Neural cell (in vitro differentiated cells): Measurements from ENCODE around the gene MAMLD1. TPM values are rescaled to one million over a fixed set of nuclear protein-coding genes. Genes with fewer than 3 reads are reported as not detected.

Experiments used
- H2AFZ ChIP-seq: fragments of 200-600, 300-800 bp; sonication (generic), shearing (Covaris generic); 2 replicates; pipeline ENCODE4 v1.6.0; 2014; ENCODE audit warnings: low read depth, mild to moderate bottlenecking, antibody characterized with exemption, low read length, moderate library complexity
- H3F3A ChIP-seq: fragments of 200-600 bp; shearing (Covaris generic); 2 replicates; pipeline ENCODE4 v1.6.1; 2016; ENCODE audit warnings: mild to moderate bottlenecking, moderate library complexity, mixed read lengths, antibody characterized with exemption, low read length; ENCODE audit not compliant: insufficient read depth, poor library complexity, severe bottlenecking
- H3K27ac ChIP-seq: fragments of 200-600, 300-800 bp; sonication (generic), shearing (Covaris generic); 2 replicates; pipeline ENCODE4 v1.5.1; 2014; ENCODE audit warnings: mild to moderate bottlenecking, low read length, moderate library complexity
- H3K27me3 ChIP-seq: fragments of 300-800, 200-600 bp; sonication (generic), shearing (Covaris generic); 2 replicates; pipeline ENCODE4 v1.6.0; 2014; ENCODE audit warnings: mild to moderate bottlenecking, low read depth, low read length, moderate library complexity; ENCODE audit not compliant: insufficient read depth
- H3K36me3 ChIP-seq: fragments of 300-800, 200-600 bp; sonication (generic), shearing (Covaris generic); 2 replicates; pipeline ENCODE4 v1.5.1; 2014; ENCODE audit warnings: mild to moderate bottlenecking, antibody characterized with exemption, low read length, moderate library complexity; ENCODE audit not compliant: insufficient read depth
- H3K4me2 ChIP-seq: fragments of 300-800, 200-600 bp; sonication (generic), shearing (Covaris generic); 2 replicates; pipeline ENCODE4 v1.6.0; 2014; ENCODE audit warnings: mild to moderate bottlenecking, low read length
- H3K4me3 ChIP-seq: fragments of 300-800, 200-600 bp; sonication (generic), shearing (Covaris generic); 2 replicates; pipeline ENCODE4 v1.5.1; 2014; ENCODE audit warnings: mild to moderate bottlenecking, low read length, moderate library complexity
- H3K79me2 ChIP-seq: fragments of 200-600 bp; shearing (Covaris generic); replicated peaks from 2 replicates; pipeline ENCODE4 v1.6.0; 2014; ENCODE audit warnings: mild to moderate bottlenecking, low read length, moderate library complexity; ENCODE audit not compliant: insufficient read depth
- H3K9ac ChIP-seq: fragments of 300-800, 200-600 bp; sonication (generic), shearing (Covaris generic); 2 replicates; pipeline ENCODE4 v1.6.1; 2016; ENCODE audit warnings: mild to moderate bottlenecking, low read length, mixed read lengths
- H3K9me2 ChIP-seq: fragments of 200-600 bp; shearing (Covaris generic); 2 replicates; pipeline ENCODE4 v1.6.1; 2016; ENCODE audit warnings: mild to moderate bottlenecking, low read length, mixed read lengths; ENCODE audit not compliant: insufficient read depth
- H3K9me3 ChIP-seq: fragments of 200-600, 300-800 bp; sonication (generic), shearing (Covaris generic); 2 replicates; pipeline ENCODE4 v1.6.1; 2016; ENCODE audit warnings: mild to moderate bottlenecking, mixed run types, low read length, moderate library complexity, mixed read lengths
- H4K20me1 ChIP-seq: fragments of 200-600 bp; shearing (Covaris generic); 2 replicates; pipeline ENCODE4 v1.6.1; 2016; ENCODE audit warnings: mild to moderate bottlenecking, mixed run types; ENCODE audit not compliant: insufficient read depth
- EP300 ChIP-seq: fragments of 450-650 bp; conservative IDR thresholded peaks from 2 replicates; pipeline ENCODE4 v1.6.1; 2014; ENCODE audit warnings: antibody characterized with exemption, mild to moderate bottlenecking, moderate library complexity; ENCODE audit not compliant: poor library complexity, severe bottlenecking
- EZH2 ChIP-seq: fragments of 200-600, 300-800 bp; shearing (Covaris generic), sonication (generic); IDR thresholded peaks from 2 replicates; pipeline ENCODE4 v1.6.1; 2014; ENCODE audit warnings: antibody characterized with exemption, low read length, borderline replicate concordance, mild to moderate bottlenecking; ENCODE audit not compliant: insufficient read depth, poor library complexity, severe bottlenecking
- MXI1 ChIP-seq: fragments of 450-650 bp; conservative IDR thresholded peaks from 2 replicates; pipeline ENCODE4 v1.6.1; 2014; ENCODE audit warnings: antibody characterized with exemption, mild to moderate bottlenecking; ENCODE audit not compliant: poor library complexity, severe bottlenecking
- POLR2AphosphoS5 ChIP-seq: IDR thresholded peaks from 2 replicates; pipeline ENCODE4 v1.6.1; 2012
- RAD21 ChIP-seq: fragments of 450-650 bp; conservative IDR thresholded peaks from 2 replicates; pipeline ENCODE4 v1.6.1; 2014; ENCODE audit warnings: antibody characterized with exemption, mild to moderate bottlenecking, moderate library complexity
- REST ChIP-seq: IDR thresholded peaks from 2 replicates; pipeline ENCODE4 v1.6.1; 2012; ENCODE audit warnings: borderline replicate concordance
- SMC3 ChIP-seq: fragments of 450-650 bp; conservative IDR thresholded peaks from 2 replicates; pipeline ENCODE4 v1.6.1; 2014; ENCODE audit warnings: antibody characterized with exemption, mild to moderate bottlenecking, moderate library complexity; ENCODE audit not compliant: poor library complexity
- TAF1 ChIP-seq: IDR thresholded peaks from 2 replicates; pipeline ENCODE4 v1.6.1; 2012; ENCODE audit warnings: low read depth
- polyA plus RNA-seq: library from polyadenylated mRNA; depleted of rRNA; stranded (reverse); fragments of >200 nt; gene quantifications from 2 replicates; pipeline ENCODE4 v1.2.3, GENCODE V29; 2014
- TF ChIP-seq, protein P1 (sequence below): fragments of 450-650 bp; IDR thresholded peaks from 2 replicates; pipeline ENCODE4 v1.5.1; 2014; ENCODE audit warnings: antibody characterized with exemption, mild to moderate bottlenecking, moderate library complexity; ENCODE audit not compliant: poor library complexity, severe bottlenecking

Gene MAMLD1
- polyA plus RNA-seq, 1 donor from 2014 or later, result 1.4 TPM

GRCh38 chrX:150450519-150451177 is 87.5 kb downstream of the MAMLD1 start:
- H3K36me3 ChIP-seq, result no peaks in the 10 kb centered on the region
- H3K27me3 ChIP-seq, result no peaks in the 10 kb centered on the region
- H4K20me1 ChIP-seq, result no peaks in the 10 kb centered on the region
- no peak overlapping the region for H3K4me2 ChIP-seq
- H3K27ac ChIP-seq, result no peak overlapping the region
- no peaks in the 10 kb centered on the region for H3K9me3 ChIP-seq
- H3K79me2 ChIP-seq, result no peaks in the 10 kb centered on the region
- no peaks in the 10 kb centered on the region for H3F3A ChIP-seq
- TF ChIP-seq EZH2 (no peak), SMC3 (no peak), TAF1 (no peak), RAD21 (no peak), POLR2AphosphoS5 (no peak), REST (no peak), EP300 (no peak), MXI1 (no peak)
- TF ChIP-seq, protein P1, sequence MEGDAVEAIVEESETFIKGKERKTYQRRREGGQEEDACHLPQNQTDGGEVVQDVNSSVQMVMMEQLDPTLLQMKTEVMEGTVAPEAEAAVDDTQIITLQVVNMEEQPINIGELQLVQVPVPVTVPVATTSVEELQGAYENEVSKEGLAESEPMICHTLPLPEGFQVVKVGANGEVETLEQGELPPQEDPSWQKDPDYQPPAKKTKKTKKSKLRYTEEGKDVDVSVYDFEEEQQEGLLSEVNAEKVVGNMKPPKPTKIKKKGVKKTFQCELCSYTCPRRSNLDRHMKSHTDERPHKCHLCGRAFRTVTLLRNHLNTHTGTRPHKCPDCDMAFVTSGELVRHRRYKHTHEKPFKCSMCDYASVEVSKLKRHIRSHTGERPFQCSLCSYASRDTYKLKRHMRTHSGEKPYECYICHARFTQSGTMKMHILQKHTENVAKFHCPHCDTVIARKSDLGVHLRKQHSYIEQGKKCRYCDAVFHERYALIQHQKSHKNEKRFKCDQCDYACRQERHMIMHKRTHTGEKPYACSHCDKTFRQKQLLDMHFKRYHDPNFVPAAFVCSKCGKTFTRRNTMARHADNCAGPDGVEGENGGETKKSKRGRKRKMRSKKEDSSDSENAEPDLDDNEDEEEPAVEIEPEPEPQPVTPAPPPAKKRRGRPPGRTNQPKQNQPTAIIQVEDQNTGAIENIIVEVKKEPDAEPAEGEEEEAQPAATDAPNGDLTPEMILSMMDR, result no peak
- no peak overlapping the region for H2AFZ ChIP-seq
- no peak overlapping the region for H3K9ac ChIP-seq
- no peak overlapping the region for H3K4me3 ChIP-seq
- no peaks in the 10 kb centered on the region for H3K9me2 ChIP-seq

GRCh38 chrX:150451953-150452352 is 88.8 kb downstream of the MAMLD1 start:
- Histone ChIP-seq H3F3A (no peaks in the 10 kb centered on the region), H4K20me1 (no peaks in the 10 kb centered on the region), H3K4me2 (no peak overlapping the region), H3K79me2 (no peaks in the 10 kb centered on the region), H3K27me3 (no peaks in the 10 kb centered on the region), H2AFZ (no peak overlapping the region), H3K9me2 (no peaks in the 10 kb centered on the region), H3K9me3 (no peaks in the 10 kb centered on the region), H3K36me3 (no peaks in the 10 kb centered on the region), H3K4me3 (no peak overlapping the region), H3K9ac (no peak overlapping the region), H3K27ac (no peak overlapping the region)
- TF ChIP-seq RAD21, result no peak
- TF ChIP-seq EP300, result no peak
- TF ChIP-seq TAF1, result no peak
- TF ChIP-seq MXI1, result no peak
- no peak for TF ChIP-seq POLR2AphosphoS5
- TF ChIP-seq, protein P1, result no peak
- TF ChIP-seq REST, result no peak
- TF ChIP-seq SMC3, result no peak
